GM12875 (cell line): ENCODE results near the gene SAP130.

Source experiments
- H3K4me3 ChIP-seq: one replicate; pipeline ENCODE4 v1.5.1; 2011; ENCODE audit warnings: low read depth, low read length, control low read depth
- CTCF ChIP-seq: IDR thresholded peaks from 2 replicates; pipeline ENCODE4 v1.5.1; 2011; ENCODE audit warnings: low read depth, mild to moderate bottlenecking, control low read depth, inconsistent platforms, low read length, moderate library complexity, borderline replicate concordance; ENCODE audit not compliant: insufficient read depth

The SAP130 gene

GRCh38 chr2:127941461-127941860 lies 86.4 kb downstream of the SAP130 start:
- no peak overlapping the region for H3K4me3 ChIP-seq
- TF ChIP-seq CTCF, result no peak

- no peak overlapping the region for H3K4me3 ChIP-seq
- no peak for TF ChIP-seq CTCF
Observed at GRCh38 chr2:127940641-127941040, 87.2 kb downstream of the SAP130 start.

GRCh38 chr2:127935337-127935736 lies 92.5 kb downstream of the SAP130 start:
- no peak overlapping the region for H3K4me3 ChIP-seq
- TF ChIP-seq CTCF, result no peak

GRCh38 chr2:127932199-127932876 lies 95.5 kb downstream of the SAP130 start:
- no peak for TF ChIP-seq CTCF
- no peak overlapping the region for H3K4me3 ChIP-seq

- H3K4me3 ChIP-seq, result no peak overlapping the region
- TF ChIP-seq CTCF, result no peak
Observed at GRCh38 chr2:127929449-127929848, 98.4 kb downstream of the SAP130 start.

- no peak for TF ChIP-seq CTCF
Observed at GRCh38 chr2:127927384-127927783, 100.5 kb downstream of the SAP130 start.

GRCh38 chr2:127917916-127918315 lies 109.9 kb downstream of the SAP130 start:
- TF ChIP-seq CTCF, result no peak
- H3K4me3 ChIP-seq, result no peak overlapping the region

More at GRCh38 chr2:127927384-127927783, 100.5 kb downstream of the SAP130 start:
- H3K4me3 ChIP-seq, result no peak overlapping the region
